Muscle layer of colon (tissue), 2 donors: ENCODE results near the gene ABCA8.

Source experiments
- H3K27ac ChIP-seq: one replicate; pipeline ENCODE4 v1.7.0; 2013; ENCODE audit warnings: low read depth, mild to moderate bottlenecking, low read length, moderate library complexity
- H3K27me3 ChIP-seq, 2 donors: one replicate each; pipeline ENCODE4 v1.7.0; 2013; ENCODE audit warnings: low read length in 2 of 2, mild to moderate bottlenecking in 2 of 2; ENCODE audit not compliant: insufficient read depth in 2 of 2, control insufficient read depth in 1 of 2
- H3K36me3 ChIP-seq: one replicate; pipeline ENCODE4 v1.7.0; 2013; ENCODE audit warnings: mild to moderate bottlenecking, low read length; ENCODE audit not compliant: insufficient read depth
- H3K4me1 ChIP-seq: one replicate; pipeline ENCODE4 v1.7.0; 2013; ENCODE audit warnings: mild to moderate bottlenecking, low read length; ENCODE audit not compliant: insufficient read depth
- H3K4me3 ChIP-seq, 2 donors: one replicate each; pipeline ENCODE4 v1.7.0; 2013; ENCODE audit warnings: low read length in 2 of 2, low read depth in 1 of 2, mild to moderate bottlenecking in 1 of 2, moderate library complexity in 1 of 2
- H3K9ac ChIP-seq: one replicate; pipeline ENCODE4 v1.7.0; 2013; ENCODE audit warnings: low read length
- H3K9me3 ChIP-seq: one replicate; pipeline ENCODE4 v1.7.0; 2013; ENCODE audit warnings: mild to moderate bottlenecking, low read length
- donor health status: abdominal sarcoma.
- donor health status: Adenocarcinoma of cecum.

The ABCA8 gene

DNA sequence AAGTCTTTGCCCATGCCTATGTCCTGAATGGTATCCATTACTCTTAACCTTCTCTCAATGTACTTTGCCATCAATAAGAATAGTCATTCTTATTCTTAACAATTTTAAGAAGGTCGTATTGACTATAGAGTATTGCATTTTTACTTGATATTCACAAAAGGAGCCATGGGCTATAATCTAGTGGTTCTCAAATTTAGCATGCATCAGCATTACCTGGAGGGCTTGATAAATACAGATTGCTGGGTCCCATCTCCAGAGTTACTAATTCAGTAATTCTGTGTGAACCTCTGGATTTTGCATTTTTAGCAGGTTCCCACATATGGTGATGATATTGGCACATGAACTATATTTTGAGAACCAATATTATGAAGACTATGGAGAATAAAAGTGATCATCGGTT is 89.6 kb downstream of the ABCA8 start:
- no peak overlapping the region for H3K27ac ChIP-seq
- peaks cover 5% of the 10 kb centered on the region for H3K4me1 ChIP-seq
- no peak overlapping the region for H3K4me3 ChIP-seq
- H3K9me3 ChIP-seq: no peaks in the 10 kb centered on the region
- H3K9ac ChIP-seq: no peak overlapping the region
- no peaks in the 10 kb centered on the region for H3K27me3 ChIP-seq
- H3K36me3 ChIP-seq: no peaks in the 10 kb centered on the region

DNA sequence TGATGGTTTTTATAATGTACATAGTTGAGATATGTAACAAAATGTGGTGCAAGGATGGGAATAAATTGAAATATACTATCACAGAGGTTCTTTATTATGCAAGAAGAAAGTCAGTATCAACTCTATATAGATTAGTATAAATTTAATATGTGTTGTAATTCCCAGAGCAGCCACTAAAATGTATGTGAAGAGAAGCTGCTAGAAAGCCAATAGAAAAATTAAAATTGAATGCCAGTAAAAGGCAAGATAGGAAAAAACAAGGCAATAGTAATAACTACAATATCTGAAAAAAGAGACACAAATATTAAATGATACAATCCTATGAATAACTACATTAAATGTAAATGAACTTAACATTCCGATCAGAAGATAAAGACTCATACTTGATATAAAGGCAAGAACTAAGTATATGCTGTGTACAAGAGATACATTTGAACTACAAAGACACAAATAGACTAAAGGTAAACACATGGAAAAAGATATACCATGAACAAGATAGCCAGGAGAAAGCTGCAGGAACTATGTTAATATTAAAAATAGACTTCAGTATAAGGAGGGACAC is 92.0 kb downstream of the ABCA8 start:
- Histone ChIP-seq H3K4me1 (no peaks in the 10 kb centered on the region), H3K9ac (no peak overlapping the region), H3K9me3 (no peaks in the 10 kb centered on the region), H3K36me3 (no peaks in the 10 kb centered on the region), H3K4me3 (no peak overlapping the region), H3K27ac (no peak overlapping the region), H3K27me3 (no peaks in the 10 kb centered on the region)

DNA sequence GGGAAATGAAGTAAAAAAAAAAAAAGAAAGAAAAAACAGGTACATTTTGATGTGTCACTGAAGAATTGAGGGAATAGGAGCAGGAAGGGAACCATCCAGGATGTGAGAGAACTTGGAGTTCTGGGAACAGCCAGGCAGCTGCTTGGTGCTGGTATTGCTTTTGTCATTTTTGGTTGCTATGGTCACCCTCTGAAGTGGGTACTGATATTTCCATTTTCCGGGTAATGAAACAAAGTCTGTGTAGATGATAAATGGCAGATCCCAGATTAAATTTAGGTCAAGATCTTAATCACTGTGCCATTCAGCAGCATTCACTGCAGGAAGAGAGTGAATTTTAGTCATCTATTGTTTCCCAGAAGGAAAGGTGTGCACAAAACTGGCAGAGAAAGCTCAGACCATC is 93.6 kb downstream of the ABCA8 start:
- Histone ChIP-seq H3K27me3 (no peaks in the 10 kb centered on the region), H3K27ac (no peak overlapping the region), H3K9ac (no peak overlapping the region), H3K4me3 (no peak overlapping the region), H3K9me3 (no peaks in the 10 kb centered on the region), H3K36me3 (no peaks in the 10 kb centered on the region), H3K4me1 (no peaks in the 10 kb centered on the region)

DNA sequence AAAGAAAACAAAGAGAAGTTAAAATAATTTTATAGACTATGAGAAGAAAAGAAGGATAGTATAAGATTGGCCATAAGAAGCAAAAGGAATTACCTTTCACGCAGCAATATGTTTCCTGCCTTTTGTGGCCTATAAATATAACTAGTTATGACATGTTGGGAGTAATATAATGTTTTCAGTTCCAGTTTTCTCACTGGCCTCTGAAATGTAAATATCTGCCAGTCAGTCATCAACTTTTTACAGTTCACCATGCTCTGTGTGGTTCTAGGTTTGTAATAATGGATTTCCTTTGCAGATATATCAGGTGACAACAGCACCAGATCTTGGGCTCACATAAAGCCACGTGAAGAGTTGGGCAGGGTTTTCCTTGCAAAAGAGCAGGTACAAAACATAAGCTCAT is 94.3 kb downstream of the ABCA8 start:
- no peak overlapping the region for H3K9ac ChIP-seq
- H3K4me1 ChIP-seq: no peaks in the 10 kb centered on the region
- H3K36me3 ChIP-seq: no peaks in the 10 kb centered on the region
- H3K4me3 ChIP-seq: no peak overlapping the region
- no peaks in the 10 kb centered on the region for H3K9me3 ChIP-seq
- no peak overlapping the region for H3K27ac ChIP-seq
- H3K27me3 ChIP-seq: no peaks in the 10 kb centered on the region

DNA sequence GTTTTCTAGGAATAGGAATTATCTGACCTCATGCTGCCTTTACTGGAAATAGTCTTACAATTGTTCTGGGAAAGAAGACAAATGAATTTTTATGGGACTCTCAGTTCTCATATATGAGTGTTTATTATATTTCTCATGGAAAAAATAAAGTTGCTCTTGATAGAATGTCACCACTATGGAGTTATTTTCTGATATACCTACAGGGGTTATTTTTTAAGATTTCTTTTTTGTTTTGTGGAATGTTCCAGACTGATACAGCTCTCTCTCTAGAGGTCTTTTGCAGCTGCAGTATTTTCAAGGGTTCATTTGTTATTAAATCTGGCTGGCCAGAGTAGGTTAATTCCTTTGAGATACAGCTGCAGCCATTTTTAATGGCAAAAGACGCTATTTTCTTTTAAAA is 100.7 kb downstream of the ABCA8 start:
- Histone ChIP-seq H3K9ac (no peak overlapping the region), H3K4me1 (peaks cover 5% of the 10 kb centered on the region), H3K36me3 (no peaks in the 10 kb centered on the region), H3K4me3 (no peak overlapping the region), H3K27ac (no peak overlapping the region), H3K9me3 (no peaks in the 10 kb centered on the region), H3K27me3 (no peaks in the 10 kb centered on the region)

DNA sequence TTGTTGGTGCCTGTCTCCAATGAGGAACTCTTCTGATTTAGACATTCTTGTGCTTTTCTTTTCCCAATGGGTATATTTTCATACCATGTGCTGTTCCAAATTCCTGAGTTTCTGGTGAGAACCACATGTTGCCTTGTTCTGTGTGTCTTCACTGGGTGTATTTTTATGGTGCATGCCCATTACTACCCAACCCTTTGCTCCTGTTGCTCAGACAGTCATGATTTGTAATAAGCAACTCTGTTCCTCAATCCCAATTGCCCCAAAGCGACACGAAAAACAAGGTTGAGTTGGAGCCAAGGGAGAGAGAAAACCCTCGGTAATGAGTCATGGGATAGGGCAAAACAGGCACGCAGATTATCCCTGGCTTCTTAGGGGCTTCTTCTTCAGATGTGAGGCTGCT is 101.8 kb downstream of the ABCA8 start:
- Histone ChIP-seq H3K27me3 (no peaks in the 10 kb centered on the region), H3K36me3 (no peaks in the 10 kb centered on the region), H3K27ac (no peak overlapping the region)

DNA sequence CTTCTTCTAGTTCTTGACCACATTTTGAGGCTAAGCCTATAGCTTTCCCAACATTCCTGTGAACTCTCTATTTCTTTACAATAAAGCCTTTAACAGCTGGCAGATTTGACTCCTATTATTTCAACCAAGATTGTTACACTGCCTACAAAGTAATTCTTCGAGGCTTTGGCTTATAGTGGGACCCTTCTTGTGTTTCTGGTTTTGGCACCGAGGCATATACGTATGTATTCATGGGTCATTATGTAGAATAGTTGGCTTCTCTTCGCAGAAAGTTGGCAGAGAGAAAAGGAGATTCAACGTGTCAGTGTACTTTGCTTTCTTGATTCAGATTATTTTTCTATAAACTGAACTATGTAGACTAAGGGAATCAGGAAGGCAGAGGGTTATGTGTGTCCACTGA is 102.2 kb downstream of the ABCA8 start:
- Histone ChIP-seq H3K9me3 (no peaks in the 10 kb centered on the region), H3K9ac (no peak overlapping the region), H3K4me1 (peaks cover 5% of the 10 kb centered on the region), H3K36me3 (no peaks in the 10 kb centered on the region), H3K4me3 (no peak overlapping the region), H3K27me3 (no peaks in the 10 kb centered on the region), H3K27ac (no peak overlapping the region)

More for the DNA sequence above, 101.8 kb downstream of the ABCA8 start:
- H3K4me1 ChIP-seq: peaks cover 5% of the 10 kb centered on the region
- H3K4me3 ChIP-seq: no peak overlapping the region
- H3K9me3 ChIP-seq: no peaks in the 10 kb centered on the region
- H3K9ac ChIP-seq: no peak overlapping the region

DNA sequence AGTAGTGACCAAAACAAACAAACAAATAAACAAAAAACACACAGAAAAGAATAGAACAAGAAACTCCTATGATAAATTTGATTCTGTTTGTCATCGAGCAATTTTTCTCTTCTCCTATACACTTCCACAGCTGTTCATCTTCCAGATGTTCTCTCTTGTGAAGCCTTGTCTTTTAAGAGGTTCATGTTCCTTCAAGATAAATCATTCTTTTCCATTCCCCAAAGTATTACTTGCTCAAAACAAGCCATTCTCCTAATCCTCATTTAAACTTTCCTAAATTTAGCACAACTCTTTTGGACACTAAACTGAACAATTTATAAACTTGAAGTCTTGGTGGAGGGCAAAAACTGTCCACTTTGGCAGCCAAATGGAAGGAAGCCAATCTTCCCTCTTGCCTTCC is 103.3 kb downstream of the ABCA8 start:
- no peaks in the 10 kb centered on the region for H3K27me3 ChIP-seq
- H3K9me3 ChIP-seq: no peaks in the 10 kb centered on the region
- H3K4me1 ChIP-seq: peaks cover 5% of the 10 kb centered on the region
- H3K36me3 ChIP-seq: no peaks in the 10 kb centered on the region
- H3K27ac ChIP-seq: no peak overlapping the region
- no peak overlapping the region for H3K9ac ChIP-seq
- H3K4me3 ChIP-seq: no peak overlapping the region

DNA sequence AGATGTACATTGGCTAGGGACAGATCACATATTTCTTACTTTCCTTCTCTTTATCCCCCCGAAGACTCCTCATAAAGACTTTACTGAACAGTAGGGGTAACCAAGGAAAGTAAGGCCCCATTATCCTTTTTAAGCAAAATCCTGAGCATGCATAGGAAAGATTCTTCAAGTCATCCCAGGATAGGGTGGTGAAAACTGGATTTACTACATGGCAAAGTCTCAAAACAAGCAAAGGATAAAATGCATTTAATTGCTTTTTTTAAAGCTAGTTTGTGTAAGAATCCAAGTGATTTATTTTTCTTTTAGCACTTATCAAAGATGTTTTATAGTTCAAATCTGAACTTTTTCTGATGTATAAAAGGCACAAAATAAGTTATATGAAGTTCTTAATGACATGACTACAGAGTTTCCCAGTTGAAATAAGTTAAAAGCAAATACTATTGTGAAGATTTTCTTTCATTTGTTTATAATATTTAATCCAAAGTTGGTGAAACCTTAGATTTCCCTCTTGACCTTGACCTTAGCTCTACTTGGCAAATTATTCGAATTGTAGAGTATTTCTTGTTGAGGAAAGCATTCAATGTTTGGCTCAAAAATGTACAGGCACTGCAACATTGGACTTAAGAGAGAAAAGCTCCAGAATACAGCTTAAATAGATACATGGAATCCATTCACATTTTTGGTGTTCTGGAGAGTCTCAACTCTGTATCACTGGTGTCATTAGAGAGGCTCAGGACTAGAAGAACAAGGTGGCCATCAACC is 104.3 kb downstream of the ABCA8 start:
- no peaks in the 10 kb centered on the region for H3K36me3 ChIP-seq
- no peak overlapping the region for H3K4me3 ChIP-seq
- H3K9me3 ChIP-seq: no peaks in the 10 kb centered on the region
- no peak overlapping the region for H3K27ac ChIP-seq
- H3K4me1 ChIP-seq: peaks cover 5% of the 10 kb centered on the region
- H3K9ac ChIP-seq: no peak overlapping the region
- H3K27me3 ChIP-seq: no peaks in the 10 kb centered on the region

DNA sequence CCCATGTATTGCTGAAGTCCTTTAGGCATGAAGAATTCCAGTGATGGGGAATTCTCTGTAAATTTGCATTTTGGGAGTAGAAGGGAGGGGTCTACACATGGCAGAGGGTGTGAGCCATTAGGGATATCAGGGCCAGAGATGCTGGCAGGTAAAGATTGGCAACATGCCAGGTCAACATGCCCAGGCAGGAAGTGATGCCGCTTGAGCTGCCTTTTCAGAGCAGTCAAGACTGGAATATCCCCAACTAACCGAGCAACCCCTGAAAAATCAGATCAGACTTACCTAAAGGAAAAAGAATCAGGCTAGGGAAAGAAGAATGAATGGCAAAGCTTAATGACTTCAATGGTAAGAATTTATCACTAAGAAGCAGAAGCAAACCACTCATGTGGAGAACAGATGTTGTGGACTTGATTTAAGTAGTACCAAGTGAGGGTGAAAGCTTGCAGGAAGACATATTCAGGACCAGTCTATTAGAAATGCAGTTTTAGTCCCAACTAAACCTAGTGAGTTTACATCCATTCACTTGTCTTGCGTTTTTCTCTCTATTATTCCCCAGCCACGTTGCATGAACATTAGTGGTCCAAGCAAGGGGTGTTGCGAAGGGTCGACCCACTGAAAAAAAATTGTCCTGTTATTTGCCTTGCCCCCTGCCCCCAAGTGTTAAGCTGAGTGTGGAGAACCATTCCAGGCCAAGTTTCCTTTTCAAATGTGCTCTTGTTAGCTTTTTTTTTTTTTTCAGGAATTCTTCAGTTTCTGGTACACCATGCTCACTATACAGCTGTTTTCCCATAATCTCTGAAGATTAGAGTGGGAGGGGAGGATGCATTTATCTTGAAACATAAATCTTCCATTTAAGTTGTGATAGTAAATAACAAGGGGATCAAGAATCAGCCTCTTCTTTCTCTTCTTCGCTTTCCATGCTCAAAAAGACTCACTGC is 105.2 kb downstream of the ABCA8 start:
- Histone ChIP-seq H3K27me3 (no peaks in the 10 kb centered on the region), H3K9me3 (no peaks in the 10 kb centered on the region), H3K27ac (no peak overlapping the region), H3K36me3 (no peaks in the 10 kb centered on the region), H3K9ac (no peak overlapping the region), H3K4me1 (peaks cover 5% of the 10 kb centered on the region), H3K4me3 (no peak overlapping the region)

DNA sequence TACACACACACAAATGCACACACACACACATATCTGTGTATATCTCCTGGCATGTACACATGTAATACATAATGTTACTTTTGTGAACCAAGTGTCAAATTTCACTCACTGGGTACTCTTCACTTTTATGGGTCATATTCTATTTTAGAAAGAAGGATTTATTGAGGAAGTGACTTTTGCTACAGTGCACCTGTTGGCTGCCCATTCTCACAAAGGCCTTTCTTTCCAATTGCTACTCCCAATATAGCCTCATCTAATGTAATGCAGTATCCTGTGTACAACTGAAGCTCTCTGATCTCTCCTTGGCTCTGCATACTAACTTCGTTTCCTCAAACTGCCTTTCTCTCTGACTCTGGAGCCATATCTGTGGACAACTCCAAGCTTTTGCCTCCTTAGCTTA is 107.5 kb downstream of the ABCA8 start:
- H3K9me3 ChIP-seq: no peaks in the 10 kb centered on the region
- no peaks in the 10 kb centered on the region for H3K27me3 ChIP-seq
- no peak overlapping the region for H3K9ac ChIP-seq
- no peak overlapping the region for H3K4me3 ChIP-seq
- H3K36me3 ChIP-seq: no peaks in the 10 kb centered on the region
- H3K4me1 ChIP-seq: peaks cover 5% of the 10 kb centered on the region
- H3K27ac ChIP-seq: no peak overlapping the region
